Measurements from ENCODE around the gene PACSIN2.
A peak's percentile ranks its signal among the peaks of the same experiment; 100 is the strongest.
"Not testable (repeated sequence)": the region's sequence is repeated elsewhere in the genome, so short reads cannot be mapped to it uniquely, and the experiment has no call there.

Gene PACSIN2

DNA sequence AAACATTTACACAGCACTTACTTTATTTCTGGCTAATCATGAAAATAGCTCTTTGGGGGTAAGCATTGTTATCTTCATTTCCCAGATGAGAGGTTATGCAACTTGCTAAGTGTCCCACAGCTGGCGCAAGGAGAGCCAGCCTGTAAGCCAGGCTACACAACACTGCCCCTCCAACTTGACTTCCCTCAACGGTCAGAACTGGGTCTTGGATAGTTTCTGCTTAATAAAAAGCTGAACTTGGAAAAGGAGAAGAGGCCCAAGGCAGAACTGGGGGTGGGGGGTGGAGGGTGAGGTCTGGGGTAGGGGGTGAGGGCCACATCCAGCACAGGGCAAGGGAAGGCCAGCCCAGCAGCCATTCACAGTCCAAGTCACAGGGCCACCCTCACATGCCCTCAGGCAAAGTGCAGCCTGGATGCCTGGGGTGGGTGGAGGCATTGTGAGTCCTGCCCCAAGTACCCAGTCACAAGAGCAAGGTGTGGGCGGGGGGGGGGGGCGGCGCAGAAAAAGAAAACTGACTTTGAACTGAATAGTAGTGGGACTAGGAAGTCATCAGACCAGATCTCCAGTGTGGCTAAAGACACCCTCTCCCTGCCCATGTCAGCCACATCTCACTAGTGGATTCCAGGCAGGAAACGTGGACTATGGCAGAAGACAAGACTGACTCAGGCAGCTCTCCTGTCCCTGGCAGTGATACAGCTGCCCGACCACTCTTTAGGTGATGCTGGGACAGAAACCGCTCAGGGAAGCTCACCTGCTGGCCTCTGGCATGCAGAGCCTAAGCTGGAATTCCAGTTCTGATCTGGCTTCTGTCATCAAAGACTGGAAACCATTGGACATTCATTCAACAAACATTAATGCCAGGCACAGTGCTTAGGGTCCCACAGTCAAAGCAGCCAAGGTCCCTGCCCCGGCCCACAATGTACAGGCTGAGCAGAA, 52.4 kb downstream of the PACSIN2 start:
- ChIA-PET POLR2A (interaction anchor here (0.6 kb wide), 1 partner anchor 31 kb away, joined by 3 read pairs; no protein-coding TSS in a partner anchor), CTCF (interaction anchor here (0.5 to 1.6 kb wide), 11 partner anchors 12 to 153 kb away, joined by 3 to 5 read pairs (median 3); no protein-coding TSS in a partner anchor)
- peaks cover 2 to 5% (median 3%) of the 10 kb centered on the region in 4 experiments for H3K36me3 ChIP-seq (ENCODE audit: control insufficient read depth in 4 of 4, insufficient read depth in 4 of 4, low read length in 3 of 4)
- no peaks in the 10 kb centered on the region for H3K9me3 ChIP-seq (ENCODE audit: control extremely low read depth in 1 of 5, control insufficient read depth in 4 of 5, insufficient read depth in 2 of 5, low read depth in 1 of 5, low read length in 4 of 5)
- no peak overlapping the region for H3K4me3 ChIP-seq (ENCODE audit: control insufficient read depth in 1 of 7, extremely low read depth in 1 of 7, insufficient read depth in 4 of 7, low read depth in 2 of 7, low read length in 6 of 7)
- H3K27me3 ChIP-seq (replicated peaks in 2 of 5; ENCODE audit: control insufficient read depth in 4 of 5, insufficient read depth in 5 of 5, low read length in 4 of 5): no peaks in the 10 kb centered on the region
- peak overlapping the region in 1 of 2 experiments; percentile 20 for H3K27ac ChIP-seq (ENCODE audit: insufficient read depth in 1 of 2, low read depth in 1 of 2, low read length in 2 of 2, poor library complexity in 1 of 2, severe bottlenecking in 2 of 2)
- WGBS (ENCODE audit: insufficient coverage): 86% methylated on average over 6 of the region's 9 CpGs
- H3K4me1 ChIP-seq (ENCODE audit: control extremely low read depth in 1 of 4, control insufficient read depth in 4 of 4, insufficient read depth in 4 of 4, low read length in 3 of 4): peaks cover 34 to 74% (median 54%) of the 10 kb centered on the region in 4 experiments
- DNase-seq: peak; percentile 52 to 93 (median 88)

- Histone ChIP-seq H3K4me1 (ENCODE audit: control extremely low read depth in 1 of 4, control insufficient read depth in 4 of 4, insufficient read depth in 4 of 4, low read length in 3 of 4) (peaks cover 34 to 74% (median 54%) of the 10 kb centered on the region in 4 experiments), H3K36me3 (ENCODE audit: control insufficient read depth in 4 of 4, insufficient read depth in 4 of 4, low read length in 3 of 4) (peaks cover 2 to 5% (median 3%) of the 10 kb centered on the region in 4 experiments), H3K4me3 (ENCODE audit: control insufficient read depth in 1 of 7, extremely low read depth in 1 of 7, insufficient read depth in 4 of 7, low read depth in 2 of 7, low read length in 6 of 7) (peak overlapping the region in 1 of 7 experiments; percentile 5), H3K27me3 (replicated peaks in 2 of 5; ENCODE audit: control insufficient read depth in 4 of 5, insufficient read depth in 5 of 5, low read length in 4 of 5) (no peaks in the 10 kb centered on the region), H3K27ac (ENCODE audit: insufficient read depth in 1 of 2, low read depth in 1 of 2, low read length in 2 of 2, poor library complexity in 1 of 2, severe bottlenecking in 2 of 2) (peak overlapping the region in 1 of 2 experiments; percentile 20), H3K9me3 (ENCODE audit: control extremely low read depth in 1 of 5, control insufficient read depth in 4 of 5, insufficient read depth in 2 of 5, low read depth in 1 of 5, low read length in 4 of 5) (no peaks in the 10 kb centered on the region)
- WGBS (ENCODE audit: insufficient coverage): 74% methylated on average over 5 of the region's 6 CpGs
- DNase-seq: peak in 2 of 3 donors; percentile 60 to 67
- ChIA-PET CTCF (interaction anchor here (0.5 to 1.6 kb wide), 6 partner anchors 28 to 152 kb away, joined by 3 to 4 read pairs (median 4); no protein-coding TSS in a partner anchor), POLR2A (interaction anchor here (0.6 kb wide), 1 partner anchor 107 kb away, joined by 3 read pairs; no protein-coding TSS in a partner anchor)
Measured at GRCh38 chr22:42961810-42962209, 53.1 kb downstream of the PACSIN2 start.

GRCh38 chr22:42961400-42961690, 53.6 kb downstream of the PACSIN2 start:
- 100% methylated on average over 2 of the region's 3 CpGs for WGBS (ENCODE audit: insufficient coverage)
- not testable (repeated sequence) for H3K4me3 ChIP-seq (ENCODE audit: control insufficient read depth in 1 of 7, extremely low read depth in 1 of 7, insufficient read depth in 4 of 7, low read depth in 2 of 7, low read length in 6 of 7); H3K27ac ChIP-seq (ENCODE audit: insufficient read depth in 1 of 2, low read depth in 1 of 2, low read length in 2 of 2, poor library complexity in 1 of 2, severe bottlenecking in 2 of 2); DNase-seq; H3K27me3 ChIP-seq (replicated peaks in 2 of 5; ENCODE audit: control insufficient read depth in 4 of 5, insufficient read depth in 5 of 5, low read length in 4 of 5); H3K9me3 ChIP-seq (ENCODE audit: control extremely low read depth in 1 of 5, control insufficient read depth in 4 of 5, insufficient read depth in 2 of 5, low read depth in 1 of 5, low read length in 4 of 5); H3K36me3 ChIP-seq (ENCODE audit: control insufficient read depth in 4 of 4, insufficient read depth in 4 of 4, low read length in 3 of 4)
- CTCF ChIA-PET: interaction anchor here (0.9 to 1.6 kb wide), 2 partner anchors 30 to 58 kb away, joined by 3 to 4 read pairs; no protein-coding TSS in a partner anchor
- POLR2A ChIA-PET: interaction anchor here (0.6 kb wide), 1 partner anchor 108 kb away, joined by 3 read pairs; no protein-coding TSS in a partner anchor
- H3K4me1 ChIP-seq (ENCODE audit: control extremely low read depth in 1 of 4, control insufficient read depth in 4 of 4, insufficient read depth in 4 of 4, low read length in 3 of 4): peaks cover 34 to 70% (median 54%) of the 10 kb centered on the region in 4 experiments

- ChIA-PET POLR2A (no interaction called here), CTCF (no interaction called here)
- peaks cover 32 to 64% (median 51%) of the 10 kb centered on the region in 4 experiments for H3K4me1 ChIP-seq (ENCODE audit: control extremely low read depth in 1 of 4, control insufficient read depth in 4 of 4, insufficient read depth in 4 of 4, low read length in 3 of 4)
- H3K4me3 ChIP-seq (ENCODE audit: control insufficient read depth in 1 of 7, extremely low read depth in 1 of 7, insufficient read depth in 4 of 7, low read depth in 2 of 7, low read length in 6 of 7): no peak overlapping the region
- peaks cover 0 to 8% (median 3%) of the 10 kb centered on the region in 4 experiments for H3K36me3 ChIP-seq (ENCODE audit: control insufficient read depth in 4 of 4, insufficient read depth in 4 of 4, low read length in 3 of 4)
- peak overlapping the region in 1 of 2 experiments; percentile 11 for H3K27ac ChIP-seq (ENCODE audit: insufficient read depth in 1 of 2, low read depth in 1 of 2, low read length in 2 of 2, poor library complexity in 1 of 2, severe bottlenecking in 2 of 2)
- DNase-seq: no peak
- 71% methylated on average over 4 of the region's 10 CpGs for WGBS (ENCODE audit: insufficient coverage)
- H3K27me3 ChIP-seq (replicated peaks in 2 of 5; ENCODE audit: control insufficient read depth in 4 of 5, insufficient read depth in 5 of 5, low read length in 4 of 5): no peaks in the 10 kb centered on the region
- no peaks in the 10 kb centered on the region for H3K9me3 ChIP-seq (ENCODE audit: control extremely low read depth in 1 of 5, control insufficient read depth in 4 of 5, insufficient read depth in 2 of 5, low read depth in 1 of 5, low read length in 4 of 5)
Measured at GRCh38 chr22:42960531-42961399, 54.2 kb downstream of the PACSIN2 start.

DNA sequence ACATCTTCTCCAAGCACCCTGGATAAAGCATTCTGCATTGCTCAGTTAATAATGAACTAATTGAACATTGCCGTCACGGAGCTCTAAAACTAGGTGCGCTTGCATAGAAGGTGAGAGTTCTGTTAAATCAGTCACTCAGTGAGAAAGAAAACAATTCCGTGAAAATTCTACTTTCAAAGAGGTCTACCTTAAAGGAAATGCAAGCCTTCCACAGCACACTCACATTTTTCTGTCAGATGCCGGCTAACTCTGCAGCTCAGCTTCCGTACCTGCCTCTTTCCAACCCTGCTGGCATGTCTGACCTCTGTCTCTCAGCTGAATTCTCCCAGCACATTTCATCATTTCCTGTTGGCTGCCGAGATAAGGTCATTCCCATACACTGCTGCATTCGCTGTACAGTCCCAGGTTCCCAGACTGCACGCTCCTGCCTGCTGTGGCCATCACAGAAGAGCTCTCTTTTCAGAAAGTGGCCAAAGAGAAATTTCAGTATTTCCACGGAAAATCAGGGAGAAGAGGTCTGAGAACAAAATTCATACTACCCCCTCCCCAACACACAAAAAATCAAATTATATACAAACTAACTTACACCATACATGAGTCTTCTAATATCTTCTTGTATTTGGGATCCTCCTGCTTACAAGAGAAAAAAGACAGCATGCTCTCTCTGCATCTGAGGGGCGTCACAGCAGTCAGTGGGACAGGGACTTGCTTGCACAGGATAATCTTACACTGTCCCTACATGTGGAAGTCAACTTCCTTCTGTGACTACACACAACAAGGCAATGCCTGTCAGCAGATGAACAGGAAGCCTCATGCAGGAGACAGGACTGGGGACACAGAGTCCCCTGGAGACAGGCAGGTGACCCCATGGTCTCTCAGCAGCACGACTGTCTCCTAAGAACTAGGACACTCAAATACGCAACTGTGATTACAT, 55.1 kb downstream of the PACSIN2 start:
- H3K36me3 ChIP-seq (ENCODE audit: control insufficient read depth in 4 of 4, insufficient read depth in 4 of 4, low read length in 3 of 4): peaks cover 0 to 8% (median 6%) of the 10 kb centered on the region in 4 experiments
- H3K9me3 ChIP-seq (ENCODE audit: control extremely low read depth in 1 of 5, control insufficient read depth in 4 of 5, insufficient read depth in 2 of 5, low read depth in 1 of 5, low read length in 4 of 5): no peaks in the 10 kb centered on the region
- DNase-seq: peak; percentile 43 to 51 (median 48)
- peaks cover 24 to 56% (median 43%) of the 10 kb centered on the region in 4 experiments for H3K4me1 ChIP-seq (ENCODE audit: control extremely low read depth in 1 of 4, control insufficient read depth in 4 of 4, insufficient read depth in 4 of 4, low read length in 3 of 4)
- ChIA-PET CTCF (interaction anchor here (1.0 to 1.4 kb wide), 3 partner anchors 11 to 74 kb away, joined by 3 to 4 read pairs (median 4); no protein-coding TSS in a partner anchor), POLR2A (interaction anchor here (1.1 kb wide), 1 partner anchor 45 kb away, joined by 4 read pairs; no protein-coding TSS in a partner anchor)
- H3K27ac ChIP-seq (ENCODE audit: insufficient read depth in 1 of 2, low read depth in 1 of 2, low read length in 2 of 2, poor library complexity in 1 of 2, severe bottlenecking in 2 of 2): peak overlapping the region in 1 of 2 experiments; percentile 11
- H3K4me3 ChIP-seq (ENCODE audit: control insufficient read depth in 1 of 7, extremely low read depth in 1 of 7, insufficient read depth in 4 of 7, low read depth in 2 of 7, low read length in 6 of 7): peak overlapping the region in 4 of 7 experiments; percentile 40 to 52 (median 42)
- WGBS (ENCODE audit: insufficient coverage): 9% methylated on average over 10 of the region's 13 CpGs
- H3K27me3 ChIP-seq (replicated peaks in 2 of 5; ENCODE audit: control insufficient read depth in 4 of 5, insufficient read depth in 5 of 5, low read length in 4 of 5): no peaks in the 10 kb centered on the region

- H3K36me3 ChIP-seq (ENCODE audit: control insufficient read depth in 4 of 4, insufficient read depth in 4 of 4, low read length in 3 of 4): peaks cover 0 to 11% (median 4%) of the 10 kb centered on the region in 4 experiments
- ChIA-PET POLR2A (interaction anchor here (1.1 kb wide), 1 partner anchor 44 kb away, joined by 4 read pairs; no protein-coding TSS in a partner anchor), CTCF (interaction anchor here (1.2 to 1.4 kb wide), 2 partner anchors 10 to 33 kb away, joined by 4 read pairs; no protein-coding TSS in a partner anchor)
- no peaks in the 10 kb centered on the region for H3K9me3 ChIP-seq (ENCODE audit: control extremely low read depth in 1 of 5, control insufficient read depth in 4 of 5, insufficient read depth in 2 of 5, low read depth in 1 of 5, low read length in 4 of 5)
- no peaks in the 10 kb centered on the region for H3K27me3 ChIP-seq (replicated peaks in 2 of 5; ENCODE audit: control insufficient read depth in 4 of 5, insufficient read depth in 5 of 5, low read length in 4 of 5)
- no peak for DNase-seq
- H3K4me1 ChIP-seq (ENCODE audit: control extremely low read depth in 1 of 4, control insufficient read depth in 4 of 4, insufficient read depth in 4 of 4, low read length in 3 of 4): peaks cover 24 to 51% (median 39%) of the 10 kb centered on the region in 4 experiments
- peak overlapping the region in 1 of 2 experiments; percentile 11 for H3K27ac ChIP-seq (ENCODE audit: insufficient read depth in 1 of 2, low read depth in 1 of 2, low read length in 2 of 2, poor library complexity in 1 of 2, severe bottlenecking in 2 of 2)
- 93% methylated on average over 3 of the region's 6 CpGs for WGBS (ENCODE audit: insufficient coverage)
- peak overlapping the region in 2 of 7 experiments; percentile 43 to 52 for H3K4me3 ChIP-seq (ENCODE audit: control insufficient read depth in 1 of 7, extremely low read depth in 1 of 7, insufficient read depth in 4 of 7, low read depth in 2 of 7, low read length in 6 of 7)
Measured at GRCh38 chr22:42958937-42959336, 56.0 kb downstream of the PACSIN2 start.

Measured in common myeloid progenitor, CD34-positive (primary cell).